ENCODE results near the gene GPATCH1. TPM values are rescaled to one million over a fixed set of nuclear protein-coding genes. Genes with fewer than 3 reads are reported as not detected.

GPATCH1 gene
- total and polyA plus RNA-seq, 2 of the 8 experiments (the other 6 are each of a cell fraction or from before 2014, with no cell fraction given): 4.3 to 8.2 TPM

DNA sequence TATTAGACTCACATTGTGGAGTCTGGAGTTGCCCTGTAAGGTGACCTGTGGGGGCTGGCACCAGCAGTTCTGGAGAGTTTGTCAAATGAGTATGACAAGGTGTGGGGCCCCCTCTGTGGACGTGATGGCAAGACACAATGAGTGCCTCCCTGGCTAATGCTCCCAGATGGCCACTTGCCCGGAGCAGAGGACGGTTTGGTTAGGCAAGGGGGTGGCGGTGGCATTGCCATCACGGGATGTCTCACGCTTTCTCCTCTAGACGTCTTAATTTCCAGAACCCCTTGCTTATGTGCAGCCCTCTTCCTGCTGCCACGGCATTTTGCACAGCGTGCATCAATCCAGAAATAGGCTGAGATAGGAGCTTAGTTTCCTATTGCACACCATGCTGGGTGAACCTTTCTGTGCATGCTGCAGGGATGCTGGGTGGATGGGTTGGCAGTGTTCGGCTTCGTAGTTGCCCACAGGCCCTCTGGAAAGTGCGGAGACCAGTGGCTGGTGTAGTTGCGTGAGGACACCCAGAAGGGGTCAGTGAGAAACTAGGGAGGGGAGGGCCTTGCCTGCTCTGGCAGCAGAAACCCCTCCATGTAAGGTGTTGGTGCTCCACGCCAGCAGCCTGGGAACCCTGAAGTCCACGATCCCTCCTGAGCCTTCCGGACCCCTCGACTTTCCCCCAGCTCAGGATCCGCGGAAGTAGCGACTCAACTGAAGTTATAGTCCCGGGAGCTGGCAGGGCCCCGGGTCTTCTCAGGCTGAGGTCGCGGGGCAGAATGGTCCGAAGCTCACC, 95.1 kb downstream of the GPATCH1 start (continued):
- TF ChIP-seq, protein P1, sequence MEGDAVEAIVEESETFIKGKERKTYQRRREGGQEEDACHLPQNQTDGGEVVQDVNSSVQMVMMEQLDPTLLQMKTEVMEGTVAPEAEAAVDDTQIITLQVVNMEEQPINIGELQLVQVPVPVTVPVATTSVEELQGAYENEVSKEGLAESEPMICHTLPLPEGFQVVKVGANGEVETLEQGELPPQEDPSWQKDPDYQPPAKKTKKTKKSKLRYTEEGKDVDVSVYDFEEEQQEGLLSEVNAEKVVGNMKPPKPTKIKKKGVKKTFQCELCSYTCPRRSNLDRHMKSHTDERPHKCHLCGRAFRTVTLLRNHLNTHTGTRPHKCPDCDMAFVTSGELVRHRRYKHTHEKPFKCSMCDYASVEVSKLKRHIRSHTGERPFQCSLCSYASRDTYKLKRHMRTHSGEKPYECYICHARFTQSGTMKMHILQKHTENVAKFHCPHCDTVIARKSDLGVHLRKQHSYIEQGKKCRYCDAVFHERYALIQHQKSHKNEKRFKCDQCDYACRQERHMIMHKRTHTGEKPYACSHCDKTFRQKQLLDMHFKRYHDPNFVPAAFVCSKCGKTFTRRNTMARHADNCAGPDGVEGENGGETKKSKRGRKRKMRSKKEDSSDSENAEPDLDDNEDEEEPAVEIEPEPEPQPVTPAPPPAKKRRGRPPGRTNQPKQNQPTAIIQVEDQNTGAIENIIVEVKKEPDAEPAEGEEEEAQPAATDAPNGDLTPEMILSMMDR (IDR thresholded peaks at IDR 0.05; ENCODE audit: control extremely low read depth in 1 of 3, insufficient read depth in 1 of 3, low read depth in 1 of 3, low read length in 3 of 3): peak in 1 of 3 experiments; percentile 21; a peak in 1 of 4 replicates
